ENCODE results near the gene PDZD4.

DNA sequence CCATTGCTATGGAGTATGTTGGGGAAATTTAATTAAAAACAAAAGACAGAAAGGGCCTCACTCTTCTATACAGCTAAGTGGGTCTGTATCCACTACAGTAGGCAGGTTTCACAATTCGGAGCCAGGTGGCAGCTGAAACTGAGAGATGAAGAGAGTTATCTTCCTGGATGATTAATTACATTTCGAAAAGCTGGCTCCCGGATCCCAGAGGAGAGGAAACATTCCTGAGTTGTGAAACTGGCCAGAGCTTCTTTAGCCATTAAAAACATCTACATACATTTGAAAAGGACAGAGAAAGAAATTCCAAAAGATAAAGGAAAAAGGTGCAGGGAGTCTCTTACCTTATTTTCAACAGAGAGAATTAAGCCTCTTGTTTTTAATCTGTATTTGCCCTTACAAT is 15.5 kb upstream of the PDZD4 start:
- TF ChIP-seq GATA2 (IDR thresholded peaks at IDR 0.05; ENCODE audit: low read depth, low read length) (no peak), GATA3 (IDR thresholded peaks at IDR 0.05; ENCODE audit: low read depth, low read length) (no peak)
